ENCODE results near the gene CLN3.
"Not testable (repeated sequence)": the region's sequence is repeated elsewhere in the genome, so short reads cannot be mapped to it uniquely, and the experiment has no call there.

Gene CLN3

GRCh38 chr16:28475221-28475620 lies 16.7 kb downstream of the CLN3 start:
- no peak for TF ChIP-seq ZC3H10 (CRISPR knock-in tag; IDR thresholded peaks at IDR 0.05)
- no peak for TF ChIP-seq CSRNP3 (CRISPR knock-in tag; IDR thresholded peaks at IDR 0.05)
- TF ChIP-seq CSDC2 (CRISPR knock-in tag; IDR thresholded peaks at IDR 0.05), result no peak
- TF ChIP-seq SNAI2 (CRISPR knock-in tag; IDR thresholded peaks at IDR 0.05), result no peak
- TF ChIP-seq ZNF70 (CRISPR knock-in tag; IDR thresholded peaks at IDR 0.05), result no peak
- TF ChIP-seq POU6F1 (CRISPR knock-in tag; IDR thresholded peaks at IDR 0.05; ENCODE audit: borderline replicate concordance, low read depth), result no peak
- TF ChIP-seq PPARA (CRISPR knock-in tag; IDR thresholded peaks at IDR 0.05; ENCODE audit: borderline replicate concordance), result no peak
- no peak for TF ChIP-seq PATZ1 (CRISPR knock-in tag; IDR thresholded peaks at IDR 0.05; ENCODE audit: borderline replicate concordance)
- no peak for TF ChIP-seq TSHZ2 (CRISPR knock-in tag; IDR thresholded peaks at IDR 0.05)
- TF ChIP-seq ZFP3 (CRISPR knock-in tag; IDR thresholded peaks at IDR 0.05), result no peak
- TF ChIP-seq OSR1 (CRISPR knock-in tag; IDR thresholded peaks at IDR 0.05), result no peak
- TF ChIP-seq ZFP30 (CRISPR knock-in tag; IDR thresholded peaks at IDR 0.05), result no peak
- no peak for TF ChIP-seq TOX (CRISPR knock-in tag; IDR thresholded peaks at IDR 0.05; ENCODE audit: borderline replicate concordance)
- no peak for TF ChIP-seq ESRRG (CRISPR knock-in tag; IDR thresholded peaks at IDR 0.05)
- TF ChIP-seq BACH2 (CRISPR knock-in tag; IDR thresholded peaks at IDR 0.05; ENCODE audit: borderline replicate concordance), result no peak
- no peak for ATAC-seq

- ATAC-seq, result no peak
- TF ChIP-seq ZNF8 (CRISPR knock-in tag; IDR thresholded peaks at IDR 0.05) (no peak), ARNTL (CRISPR knock-in tag; IDR thresholded peaks at IDR 0.05; ENCODE audit: borderline replicate concordance, low read depth) (no peak), PPARA (CRISPR knock-in tag; IDR thresholded peaks at IDR 0.05; ENCODE audit: borderline replicate concordance) (no peak), ZFP30 (CRISPR knock-in tag; IDR thresholded peaks at IDR 0.05) (no peak), TCF4 (CRISPR knock-in tag; IDR thresholded peaks at IDR 0.05; ENCODE audit: borderline replicate concordance) (no peak), BACH2 (CRISPR knock-in tag; IDR thresholded peaks at IDR 0.05; ENCODE audit: borderline replicate concordance) (no peak), POU6F1 (CRISPR knock-in tag; IDR thresholded peaks at IDR 0.05; ENCODE audit: borderline replicate concordance, low read depth) (no peak)
Measured at GRCh38 chr16:28473714-28474265, 18.1 kb downstream of the CLN3 start.

- ATAC-seq, result not testable (repeated sequence)
Measured at GRCh38 chr16:28447081-28447480, 44.8 kb downstream of the CLN3 start.

- not testable (repeated sequence) for ATAC-seq
Measured at GRCh38 chr16:28446388-28446787, 45.5 kb downstream of the CLN3 start.

GRCh38 chr16:28443943-28444342 lies 47.9 kb downstream of the CLN3 start:
- ATAC-seq, result not testable (repeated sequence)

GRCh38 chr16:28438899-28439298 lies 53.0 kb downstream of the CLN3 start:
- ATAC-seq, result not testable (repeated sequence)

GRCh38 chr16:28435340-28435739 lies 56.5 kb downstream of the CLN3 start:
- not testable (repeated sequence) for ATAC-seq
